A204.1 (cell line): ENCODE data around the gene STKLD1.
"Not testable (repeated sequence)": the region's sequence is repeated elsewhere in the genome, so short reads cannot be mapped to it uniquely, and the experiment has no call there.

Experiments
- FAIRE-seq: peaks from 2 replicates; lab custom pipeline; 2012; peaks lifted over from hg19 to GRCh38; lab: Jason Lieb, UNC

The STKLD1 gene

GRCh38 chr9:133362359-133363044 is 13.7 kb upstream of the STKLD1 start:
- FAIRE-seq: no peak

- FAIRE-seq: no peak
Observed at GRCh38 chr9:133366435-133366834, 9.7 kb upstream of the STKLD1 start.

GRCh38 chr9:133367221-133367620 is 8.9 kb upstream of the STKLD1 start:
- FAIRE-seq: no peak

- FAIRE-seq: no peak
Observed at GRCh38 chr9:133367778-133368177, 8.4 kb upstream of the STKLD1 start.

- no peak for FAIRE-seq
Observed at GRCh38 chr9:133368249-133368881, 7.8 kb upstream of the STKLD1 start.

- no peak for FAIRE-seq
Observed at GRCh38 chr9:133369422-133369821, 6.7 kb upstream of the STKLD1 start.

- FAIRE-seq: no peak
Observed at GRCh38 chr9:133369933-133370332, 6.2 kb upstream of the STKLD1 start.

- FAIRE-seq: no peak
Observed at GRCh38 chr9:133370685-133371084, 5.5 kb upstream of the STKLD1 start.

- no peak for FAIRE-seq
Observed at GRCh38 chr9:133371261-133371711, 4.9 kb upstream of the STKLD1 start.

GRCh38 chr9:133372144-133372543 is 4.0 kb upstream of the STKLD1 start:
- no peak for FAIRE-seq

GRCh38 chr9:133374612-133375115 is 1.5 kb upstream of the STKLD1 start:
- FAIRE-seq: no peak

- FAIRE-seq: no peak
Observed at GRCh38 chr9:133375116-133375723, 946 bp upstream of the STKLD1 start.

GRCh38 chr9:133377280-133377679 is 1.1 kb downstream of the STKLD1 start:
- FAIRE-seq: not testable (repeated sequence)

- no peak for FAIRE-seq
Observed at GRCh38 chr9:133377721-133378216, 1.6 kb downstream of the STKLD1 start.

- FAIRE-seq: no peak
Observed at GRCh38 chr9:133378408-133378962, 2.3 kb downstream of the STKLD1 start.

GRCh38 chr9:133379153-133380086 is 3.3 kb downstream of the STKLD1 start:
- no peak for FAIRE-seq

- no peak for FAIRE-seq
Observed at GRCh38 chr9:133380734-133381133, 4.6 kb downstream of the STKLD1 start.

- FAIRE-seq: no peak
Observed at GRCh38 chr9:133382507-133383141, 6.5 kb downstream of the STKLD1 start.

- no peak for FAIRE-seq
Observed at GRCh38 chr9:133383438-133383837, 7.3 kb downstream of the STKLD1 start.

- no peak for FAIRE-seq
Observed at GRCh38 chr9:133384736-133385321, 8.7 kb downstream of the STKLD1 start.

GRCh38 chr9:133385452-133385851 is 9.3 kb downstream of the STKLD1 start:
- FAIRE-seq: no peak
